Head of caudate nucleus (tissue), 42 donors: ENCODE measurements around the gene RAB36.

Experiments used
- DNase-seq, 42 donors: peaks; one replicate each; pipeline versions ENCODE4 v3.0.0 to v3.0.0-alpha.2; 2020 to 2021; ENCODE audit warnings: mixed read lengths in 7 of 42
- intact Hi-C: fragments of 100-400 bp; cut with DNase I; formaldehyde crosslinking; loops from one replicate; pipeline ENCODE4 v1.15.0; 2022

Gene RAB36

GRCh38 chr22:23168391-23169042 is 23.2 kb downstream of the RAB36 start:
- intact Hi-C loops = no loop called here
- DNase-seq = no peak

- no peak for DNase-seq
- intact Hi-C loops = no loop called here
Observed at GRCh38 chr22:23169043-23169406, 23.7 kb downstream of the RAB36 start.

- intact Hi-C loops = loop anchor here (10.0 kb wide), 1 partner anchor 209 kb away; no protein-coding TSS in a partner anchor
- DNase-seq = no peak
Observed at GRCh38 chr22:23175817-23176644, 30.8 kb downstream of the RAB36 start.

- intact Hi-C loops = loop anchor here (10.0 kb wide), 1 partner anchor 208 kb away; no protein-coding TSS in a partner anchor
- DNase-seq = no peak
Observed at GRCh38 chr22:23176645-23177027, 31.4 kb downstream of the RAB36 start.

- intact Hi-C loops = loop anchor here (10.0 kb wide), 1 partner anchor 208 kb away; no protein-coding TSS in a partner anchor
- no peak for DNase-seq
Observed at GRCh38 chr22:23177197-23177596, 31.9 kb downstream of the RAB36 start.

- peak; percentile 45 to 91 (median 78) for DNase-seq
- intact Hi-C loops = loop anchor here (2.0 to 10.0 kb wide), 2 partner anchors 104 to 206 kb away; no protein-coding TSS in a partner anchor
Observed at GRCh38 chr22:23178512-23179254, 33.4 kb downstream of the RAB36 start.

GRCh38 chr22:23179381-23180299 is 34.4 kb downstream of the RAB36 start:
- intact Hi-C loops = loop anchor here (2.0 to 10.0 kb wide), 2 partner anchors 103 to 205 kb away; no protein-coding TSS in a partner anchor

GRCh38 chr22:23180301-23180892 is 35.1 kb downstream of the RAB36 start, which contains the start of gene BCR:
Gene BCR, plus strand, starts transcription at chr22:23180509. Its CDS starts 452 bp downstream, at chr22:23180961.
- intact Hi-C loops = no loop called here
- peak in 39 of 42 donors; percentile 50 to 91 (median 71) for DNase-seq

More at GRCh38 chr22:23179381-23180299, 34.4 kb downstream of the RAB36 start:
- DNase-seq = peak in 10 of 42 donors; percentile 19 to 56 (median 48)

GRCh38 chr22:23180893-23181720 is 35.8 kb downstream of the RAB36 start:
- intact Hi-C loops = no loop called here
- DNase-seq = peak in 7 of 42 donors; percentile 26 to 61 (median 45)

- intact Hi-C loops = no loop called here
- peak in 2 of 42 donors; percentile 22 to 33 for DNase-seq
Observed at GRCh38 chr22:23181721-23182308, 36.5 kb downstream of the RAB36 start.

GRCh38 chr22:23182309-23183060 is 37.2 kb downstream of the RAB36 start:
- intact Hi-C loops = no loop called here
- peak in 7 of 42 donors; percentile 22 to 65 (median 40) for DNase-seq

- intact Hi-C loops = no loop called here
- DNase-seq = peak; percentile 48 to 90 (median 75)
Observed at GRCh38 chr22:23183061-23183698, 37.9 kb downstream of the RAB36 start.

GRCh38 chr22:23184100-23184763 is 39.0 kb downstream of the RAB36 start:
- intact Hi-C loops = no loop called here
- no peak for DNase-seq

- no peak for DNase-seq
- intact Hi-C loops = no loop called here
Observed at GRCh38 chr22:23184764-23185113, 39.5 kb downstream of the RAB36 start.

GRCh38 chr22:23187211-23187610 is 41.9 kb downstream of the RAB36 start:
- intact Hi-C loops = no loop called here
- no peak for DNase-seq
